Measurements from ENCODE around the gene FGD4.

FGD4 gene

GRCh38 chr12:32545413-32545980 lies 146.1 kb downstream of the FGD4 start:
- TF ChIP-seq TCF4 (CRISPR knock-in tag; IDR thresholded peaks at IDR 0.05; ENCODE audit: borderline replicate concordance) (no peak), CSDC2 (CRISPR knock-in tag; IDR thresholded peaks at IDR 0.05) (no peak), POU6F1 (CRISPR knock-in tag; IDR thresholded peaks at IDR 0.05; ENCODE audit: borderline replicate concordance, low read depth) (no peak), PATZ1 (CRISPR knock-in tag; IDR thresholded peaks at IDR 0.05; ENCODE audit: borderline replicate concordance) (no peak), CSRNP3 (CRISPR knock-in tag; IDR thresholded peaks at IDR 0.05) (no peak), PPARA (CRISPR knock-in tag; IDR thresholded peaks at IDR 0.05; ENCODE audit: borderline replicate concordance) (no peak), ZFP3 (CRISPR knock-in tag; IDR thresholded peaks at IDR 0.05) (no peak), ARNTL (CRISPR knock-in tag; IDR thresholded peaks at IDR 0.05; ENCODE audit: borderline replicate concordance, low read depth) (no peak), ZFP30 (CRISPR knock-in tag; IDR thresholded peaks at IDR 0.05) (no peak), BACH2 (CRISPR knock-in tag; IDR thresholded peaks at IDR 0.05; ENCODE audit: borderline replicate concordance) (no peak), ESRRG (CRISPR knock-in tag; IDR thresholded peaks at IDR 0.05) (no peak), GLIS3 (CRISPR knock-in tag; IDR thresholded peaks at IDR 0.05) (no peak), ZNF565 (CRISPR knock-in tag; conservative IDR thresholded peaks at IDR 0.05; ENCODE audit: low read depth) (no peak), SNAI2 (CRISPR knock-in tag; IDR thresholded peaks at IDR 0.05) (no peak), OSR1 (CRISPR knock-in tag; IDR thresholded peaks at IDR 0.05) (no peak), ZNF8 (CRISPR knock-in tag; IDR thresholded peaks at IDR 0.05) (no peak), ISL1 (CRISPR knock-in tag; IDR thresholded peaks at IDR 0.05) (no peak)
- TF ChIP-seq, protein P1, sequence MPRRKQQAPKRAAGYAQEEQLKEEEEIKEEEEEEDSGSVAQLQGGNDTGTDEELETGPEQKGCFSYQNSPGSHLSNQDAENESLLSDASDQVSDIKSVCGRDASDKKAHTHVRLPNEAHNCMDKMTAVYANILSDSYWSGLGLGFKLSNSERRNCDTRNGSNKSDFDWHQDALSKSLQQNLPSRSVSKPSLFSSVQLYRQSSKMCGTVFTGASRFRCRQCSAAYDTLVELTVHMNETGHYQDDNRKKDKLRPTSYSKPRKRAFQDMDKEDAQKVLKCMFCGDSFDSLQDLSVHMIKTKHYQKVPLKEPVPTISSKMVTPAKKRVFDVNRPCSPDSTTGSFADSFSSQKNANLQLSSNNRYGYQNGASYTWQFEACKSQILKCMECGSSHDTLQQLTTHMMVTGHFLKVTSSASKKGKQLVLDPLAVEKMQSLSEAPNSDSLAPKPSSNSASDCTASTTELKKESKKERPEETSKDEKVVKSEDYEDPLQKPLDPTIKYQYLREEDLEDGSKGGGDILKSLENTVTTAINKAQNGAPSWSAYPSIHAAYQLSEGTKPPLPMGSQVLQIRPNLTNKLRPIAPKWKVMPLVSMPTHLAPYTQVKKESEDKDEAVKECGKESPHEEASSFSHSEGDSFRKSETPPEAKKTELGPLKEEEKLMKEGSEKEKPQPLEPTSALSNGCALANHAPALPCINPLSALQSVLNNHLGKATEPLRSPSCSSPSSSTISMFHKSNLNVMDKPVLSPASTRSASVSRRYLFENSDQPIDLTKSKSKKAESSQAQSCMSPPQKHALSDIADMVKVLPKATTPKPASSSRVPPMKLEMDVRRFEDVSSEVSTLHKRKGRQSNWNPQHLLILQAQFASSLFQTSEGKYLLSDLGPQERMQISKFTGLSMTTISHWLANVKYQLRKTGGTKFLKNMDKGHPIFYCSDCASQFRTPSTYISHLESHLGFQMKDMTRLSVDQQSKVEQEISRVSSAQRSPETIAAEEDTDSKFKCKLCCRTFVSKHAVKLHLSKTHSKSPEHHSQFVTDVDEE (CRISPR knock-in tag; IDR thresholded peaks at IDR 0.05) = no peak
- no peak for ATAC-seq

DNA sequence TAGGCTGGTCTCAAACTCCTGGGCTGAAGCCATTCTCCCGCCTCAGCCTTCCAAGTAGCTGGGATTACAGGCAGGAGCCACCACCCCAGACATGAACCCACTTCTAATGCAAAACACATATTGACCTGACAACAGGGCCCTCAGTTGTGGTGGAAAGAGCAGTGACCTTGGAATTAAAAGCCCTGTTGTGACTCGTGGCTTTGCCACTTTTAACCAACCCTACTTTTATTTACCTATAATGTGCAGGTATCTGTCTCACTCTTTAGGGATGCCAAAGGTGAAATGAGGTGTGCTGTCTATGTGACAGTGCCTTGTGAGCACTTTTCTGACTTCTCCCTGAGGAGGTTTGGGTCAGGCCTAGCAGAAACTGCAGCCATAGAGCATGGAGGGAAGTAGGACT lies 146.9 kb downstream of the FGD4 start:
- TF ChIP-seq TCF4 (CRISPR knock-in tag; IDR thresholded peaks at IDR 0.05; ENCODE audit: borderline replicate concordance) = no peak
- TF ChIP-seq ZC3H10 (CRISPR knock-in tag; IDR thresholded peaks at IDR 0.05) = no peak
- no peak for TF ChIP-seq GLIS3 (CRISPR knock-in tag; IDR thresholded peaks at IDR 0.05)
- no peak for TF ChIP-seq PPARA (CRISPR knock-in tag; IDR thresholded peaks at IDR 0.05; ENCODE audit: borderline replicate concordance)
- TF ChIP-seq ISL1 (CRISPR knock-in tag; IDR thresholded peaks at IDR 0.05) = no peak
- no peak for ATAC-seq

- ATAC-seq = no peak
- TF ChIP-seq OSR1 (CRISPR knock-in tag; IDR thresholded peaks at IDR 0.05) = no peak
- TF ChIP-seq TCF4 (CRISPR knock-in tag; IDR thresholded peaks at IDR 0.05; ENCODE audit: borderline replicate concordance) = no peak
Measured at GRCh38 chr12:32548691-32549281, 149.4 kb downstream of the FGD4 start.

DNA sequence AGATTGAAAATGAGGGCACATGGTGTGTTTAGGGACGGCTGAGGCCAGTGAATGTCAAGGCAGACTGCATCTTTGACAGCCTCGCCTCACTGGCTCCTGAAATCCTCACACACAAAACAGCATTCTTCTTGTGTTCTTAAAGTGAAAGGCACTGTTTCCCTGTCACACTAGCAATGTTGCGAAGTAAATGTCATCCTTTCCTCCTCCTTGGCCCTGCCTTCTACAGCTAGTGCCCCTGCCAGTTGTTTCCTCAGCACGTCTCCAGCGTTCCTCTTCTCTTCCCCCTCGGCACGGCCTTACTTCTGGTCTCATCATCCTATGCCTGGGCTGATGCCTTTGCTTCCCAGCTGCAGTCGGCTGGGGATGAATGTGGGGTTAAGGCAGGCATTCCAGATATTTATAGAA lies 150.3 kb downstream of the FGD4 start:
- ATAC-seq = no peak
- TF ChIP-seq OSR1 (CRISPR knock-in tag; IDR thresholded peaks at IDR 0.05) (no peak), SNAI2 (CRISPR knock-in tag; IDR thresholded peaks at IDR 0.05) (no peak), ZFP30 (CRISPR knock-in tag; IDR thresholded peaks at IDR 0.05) (no peak), ESRRG (CRISPR knock-in tag; IDR thresholded peaks at IDR 0.05) (no peak)

Data from SK-N-SH treated with all-trans-retinoic acid at 6 μM for 48 hours (cell line).